HG03442 (cell line): ENCODE data around the gene CSMD2.
"Not testable (repeated sequence)": the region's sequence is repeated elsewhere in the genome, so short reads cannot be mapped to it uniquely, and the experiment has no call there.

Experiments
- ATAC-seq: cut with Tn5 transposase; IDR thresholded peaks from one replicate; pipeline ENCODE4 v1.9.1; 2021; ENCODE audit warnings: mild to moderate bottlenecking, moderate library complexity; ENCODE audit not compliant: unreplicated experiment

Gene CSMD2

DNA sequence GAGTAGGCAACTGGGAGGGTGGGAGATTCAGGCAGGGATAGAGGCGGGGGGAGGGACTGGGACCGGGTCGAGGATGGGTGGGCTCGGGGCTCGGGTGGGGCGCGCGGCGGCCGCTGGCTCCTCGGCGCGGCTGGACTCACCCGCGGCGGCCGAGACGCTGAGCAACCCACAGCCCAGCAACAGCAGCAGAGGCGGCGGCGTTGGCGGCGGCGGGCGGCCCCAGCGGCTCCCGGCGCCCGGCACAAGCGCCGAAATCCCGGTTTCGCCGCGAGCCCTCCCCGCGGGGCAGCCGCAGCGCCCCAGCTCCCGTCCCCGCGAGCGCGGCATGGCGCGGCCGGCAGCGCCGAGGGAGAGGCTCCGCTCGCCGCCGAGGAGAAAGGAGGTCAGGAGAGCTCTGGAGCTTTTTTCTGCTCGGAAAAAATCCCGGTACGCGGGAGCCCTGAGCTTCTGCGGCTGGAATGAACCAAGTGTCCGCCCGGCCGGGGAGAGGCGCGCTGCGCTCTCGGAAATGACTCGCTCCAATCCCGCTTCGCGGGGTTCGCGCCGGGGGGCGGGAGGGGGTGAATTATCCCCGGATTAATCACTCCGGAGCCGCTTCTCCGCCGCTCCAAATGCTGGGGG is at the start of gene CSMD2:
Gene CSMD2 (minus strand): TSS at position 460 of the 621 bp plus-strand sequence. CDS start 133 bp downstream, at position 327.
- ATAC-seq = no peak

DNA sequence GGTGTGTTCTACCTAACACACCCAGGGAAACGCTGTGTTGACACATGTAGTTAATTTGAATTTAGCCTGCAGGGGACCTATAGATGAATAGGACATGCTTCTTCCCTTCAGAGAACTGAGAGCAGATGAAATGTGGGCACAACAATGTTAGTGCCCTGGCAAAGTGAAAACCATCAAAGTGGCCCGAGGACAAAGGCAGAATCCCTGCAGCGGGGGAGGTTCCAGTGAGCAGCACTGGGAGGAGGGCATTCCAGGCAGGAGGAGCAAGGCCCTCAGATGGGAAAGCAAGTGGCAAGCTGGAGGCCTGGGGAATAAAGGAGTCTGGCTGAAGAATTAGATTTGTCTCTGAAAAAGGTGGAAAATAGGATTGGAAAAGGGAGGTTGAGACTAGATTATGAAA is 48.9 kb upstream of the CSMD2 start:
- no peak for ATAC-seq

DNA sequence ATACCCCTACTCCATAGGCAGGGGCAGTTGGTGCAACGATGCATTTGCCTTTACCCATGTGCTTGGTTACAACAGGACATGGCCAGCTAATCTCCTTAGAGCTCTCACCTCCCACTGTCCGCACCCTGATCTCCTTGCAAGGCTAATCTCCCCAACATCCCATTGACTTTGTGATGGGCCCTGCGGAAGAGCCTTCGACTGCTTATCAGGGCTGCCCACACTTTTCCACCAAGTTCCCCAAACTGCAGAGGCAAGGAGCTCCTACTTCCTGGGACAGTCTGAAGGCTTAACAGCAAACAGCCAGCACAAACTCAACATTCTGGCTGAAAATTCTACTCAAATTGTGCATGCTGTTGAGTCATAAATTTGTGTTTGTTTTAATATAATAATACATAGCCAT is 47.6 kb upstream of the CSMD2 start:
- ATAC-seq = no peak

DNA sequence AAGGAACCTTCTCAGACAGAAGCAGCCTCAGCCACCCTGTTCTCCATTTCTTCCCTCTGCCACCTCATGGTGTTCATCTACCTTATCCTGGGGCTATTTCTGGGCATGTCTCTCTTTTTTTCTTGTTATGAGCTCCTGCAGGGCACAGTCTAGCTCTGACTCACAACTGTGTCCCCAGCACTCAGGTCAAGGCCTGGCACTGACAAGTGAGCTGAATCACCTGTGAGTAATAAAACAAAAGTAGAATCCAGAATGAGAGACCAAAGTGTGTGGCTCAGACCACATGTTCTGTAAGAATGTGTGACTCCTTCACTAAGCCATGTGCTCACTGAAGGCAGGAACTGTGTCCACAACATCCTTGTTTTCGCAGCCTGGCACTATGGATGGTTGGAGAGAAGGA is 34.9 kb upstream of the CSMD2 start:
- ATAC-seq = no peak

DNA sequence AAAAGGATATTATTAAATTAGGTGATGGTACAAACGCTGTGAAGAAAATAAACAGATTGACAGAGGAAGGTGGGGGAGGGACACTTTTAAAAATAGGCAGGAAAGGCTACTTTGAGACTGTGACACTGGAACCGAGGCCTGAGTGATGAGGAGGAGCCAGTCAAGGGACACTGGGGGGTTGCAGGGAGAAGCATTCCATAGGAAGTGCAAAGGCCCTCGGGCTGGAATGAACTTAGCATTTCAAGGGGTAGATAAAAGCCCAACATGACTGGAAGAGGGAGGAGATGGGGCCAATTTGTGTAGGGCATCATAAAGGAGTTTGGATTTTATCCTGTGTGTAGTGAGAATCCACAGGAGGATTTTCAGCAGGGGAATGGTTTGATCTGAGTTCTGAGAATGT is 27.6 kb upstream of the CSMD2 start:
- no peak for ATAC-seq

DNA sequence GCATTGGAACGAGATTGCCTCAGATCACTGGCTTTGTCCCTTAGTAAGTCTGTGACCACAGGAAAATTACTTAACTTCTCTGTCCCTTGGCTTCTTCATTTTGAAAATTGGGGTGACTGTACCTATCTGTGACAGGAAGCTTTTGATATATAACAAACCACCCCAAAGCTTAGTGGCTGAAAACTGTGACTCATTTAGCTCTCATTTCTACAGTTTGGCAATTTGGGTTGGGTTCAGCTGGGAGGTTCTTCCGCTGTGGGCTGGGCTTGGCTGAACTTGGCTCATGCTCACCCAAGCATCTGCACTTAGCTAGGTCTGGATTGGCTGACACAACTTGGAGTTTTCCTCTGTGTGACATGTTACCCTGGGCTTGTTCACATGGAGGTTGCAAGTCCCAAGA is 25.7 kb upstream of the CSMD2 start:
- no peak for ATAC-seq

DNA sequence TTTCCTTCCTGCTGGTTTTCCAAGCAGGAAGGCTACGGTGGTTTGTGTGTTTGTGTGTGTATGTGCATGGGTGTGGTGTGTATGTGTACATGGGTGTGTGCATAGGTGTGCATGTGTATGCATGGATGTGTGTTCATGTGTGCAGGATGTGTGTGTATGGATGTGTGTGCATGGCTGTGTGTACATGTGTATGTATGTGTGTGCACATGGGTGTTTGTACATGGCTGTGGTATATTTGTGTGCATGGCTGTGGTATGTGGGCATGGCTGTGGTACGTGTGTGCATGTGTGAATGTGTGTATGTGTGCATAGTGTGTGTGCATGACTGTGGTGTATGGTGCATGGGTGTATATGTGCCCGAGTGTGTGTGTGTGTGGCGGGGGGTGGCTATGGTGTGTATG is 24.0 kb upstream of the CSMD2 start:
- no peak for ATAC-seq

DNA sequence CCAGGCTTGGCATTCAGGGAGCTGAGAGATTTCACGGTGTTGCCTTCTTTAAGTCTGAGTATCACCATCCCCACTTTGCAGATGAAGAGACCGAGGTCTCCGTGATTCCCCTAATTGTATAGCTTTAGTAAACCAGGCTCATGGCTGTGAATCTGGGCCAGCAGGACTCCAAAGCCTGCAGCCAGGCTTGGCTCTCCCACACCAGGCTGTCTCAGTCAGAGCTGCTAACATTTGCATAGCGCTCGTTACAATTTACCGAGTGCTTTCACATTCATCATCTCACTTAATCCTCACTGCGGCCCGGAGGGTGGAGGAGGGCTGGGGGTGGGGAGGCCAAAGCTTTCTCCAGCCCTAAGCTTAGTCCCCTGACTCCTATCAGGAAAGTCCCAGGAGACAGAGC is 23.4 kb upstream of the CSMD2 start:
- ATAC-seq = no peak

DNA sequence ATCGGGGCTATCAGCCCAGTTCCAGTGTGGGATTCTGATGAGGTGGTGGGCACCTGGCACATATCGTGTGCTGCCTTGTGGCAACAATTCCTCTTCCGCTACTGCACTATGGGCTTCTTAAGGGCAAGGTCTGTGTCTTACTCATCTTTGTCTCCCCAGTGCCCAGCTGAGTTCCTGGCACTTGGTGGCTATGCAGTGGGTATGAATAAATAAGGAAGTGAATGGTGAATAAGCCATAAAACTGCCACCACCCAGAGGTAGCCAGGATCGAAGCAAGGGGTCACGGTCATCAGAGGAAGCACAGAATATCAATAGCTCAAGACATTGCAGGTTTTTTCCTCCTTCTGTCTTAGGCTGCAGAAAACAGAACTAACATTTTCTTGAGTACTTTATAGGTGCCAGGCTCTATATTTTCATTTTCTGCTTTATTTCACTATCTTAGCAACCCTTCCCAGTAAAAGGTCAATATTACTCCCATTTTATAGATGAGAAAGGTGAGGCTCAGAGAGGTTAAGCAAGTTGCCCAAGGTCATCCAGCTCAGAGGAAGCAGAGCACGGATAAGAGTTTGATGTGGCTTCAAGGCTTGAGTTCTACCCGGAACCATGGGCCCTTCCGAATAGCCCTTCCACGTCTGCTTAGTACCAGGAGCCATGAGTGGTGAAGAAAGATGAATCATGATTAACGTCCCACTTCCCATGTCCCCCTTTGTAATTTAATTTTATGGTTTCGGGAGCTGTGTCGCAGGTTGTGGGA is 21.9 kb upstream of the CSMD2 start:
- no peak for ATAC-seq

DNA sequence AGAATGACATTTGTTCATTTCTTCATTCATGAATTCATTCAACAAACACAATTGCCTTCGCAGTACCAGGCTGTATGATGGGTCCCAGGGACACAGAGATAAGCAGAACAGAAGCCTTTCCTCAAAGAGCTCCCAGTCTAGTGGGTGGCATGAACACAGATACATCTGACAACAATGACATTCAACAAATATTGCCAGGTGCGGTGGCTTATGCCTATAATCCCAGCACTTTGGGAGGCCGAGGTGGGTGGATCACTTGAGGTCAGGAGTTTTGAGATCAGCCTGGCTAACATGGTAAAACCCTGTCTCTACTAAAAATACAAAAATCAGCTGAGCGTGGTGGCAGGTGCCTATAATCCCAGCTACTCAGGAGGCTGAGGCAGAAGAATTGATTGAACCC is 18.4 kb upstream of the CSMD2 start:
- not testable (repeated sequence) for ATAC-seq

DNA sequence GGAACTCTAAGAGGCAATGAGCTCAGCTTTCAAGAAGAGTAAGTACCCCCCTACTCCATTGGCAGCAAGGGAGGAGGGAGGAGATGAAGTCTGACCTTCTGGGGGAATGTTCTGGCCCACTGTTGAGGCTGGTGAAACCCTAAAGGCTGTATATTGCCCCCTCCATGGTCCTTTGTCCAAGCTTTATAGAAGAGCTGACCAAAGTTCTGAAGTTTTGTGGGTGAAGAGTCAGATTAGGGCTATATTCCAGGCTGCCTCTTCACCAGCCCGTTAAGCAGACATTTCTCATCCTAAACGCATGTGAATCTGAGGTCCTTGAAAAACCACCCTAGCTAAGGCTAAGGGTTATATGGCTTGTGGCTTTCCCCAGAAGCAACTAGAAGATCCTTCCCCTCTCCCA is 13.0 kb upstream of the CSMD2 start:
- ATAC-seq = no peak

DNA sequence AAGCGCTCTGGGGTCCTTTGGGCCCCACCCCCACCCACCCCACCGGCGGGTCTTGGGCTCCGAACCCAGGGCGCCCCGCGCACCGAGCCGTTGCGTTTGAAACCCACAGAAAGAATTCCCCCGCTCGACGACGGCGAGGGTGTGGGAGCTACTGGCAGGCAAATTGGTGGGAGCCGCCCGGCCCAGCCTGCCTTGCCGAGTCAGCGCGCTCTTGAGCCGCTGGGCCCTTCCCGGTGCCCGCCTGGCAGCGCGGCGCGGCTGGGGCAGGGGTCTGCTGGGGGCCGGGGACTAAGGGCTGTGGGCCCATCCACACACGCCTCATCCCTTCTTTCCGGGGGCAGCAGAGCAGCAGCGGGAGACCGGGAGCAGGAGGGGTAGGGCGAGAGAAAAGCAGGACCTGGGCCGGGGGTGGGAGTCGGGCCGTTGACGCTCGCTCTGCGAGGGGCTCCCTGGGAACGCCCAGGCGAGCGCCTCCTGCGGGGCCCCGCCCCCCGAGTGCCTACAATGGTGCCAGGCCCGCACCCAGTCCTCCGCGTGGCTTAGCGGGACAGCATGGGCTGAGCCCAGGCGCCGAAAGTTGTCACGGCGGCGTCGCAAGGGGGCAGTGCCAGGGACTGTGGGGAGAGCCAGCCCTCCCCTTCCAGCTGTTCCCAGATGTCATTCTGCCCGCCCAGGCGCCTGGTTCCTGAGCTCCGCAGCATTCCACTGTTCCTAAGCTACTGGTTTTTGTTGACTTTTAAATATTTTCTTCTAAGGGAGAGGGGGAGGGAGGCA is 12.0 kb upstream of the CSMD2 start, which contains the start of gene C1orf94:
Gene C1orf94 (plus strand): TSS at position 78 of the 774 bp plus-strand sequence. CDS start 883 bp downstream, outside the sequence.
- no peak for ATAC-seq

DNA sequence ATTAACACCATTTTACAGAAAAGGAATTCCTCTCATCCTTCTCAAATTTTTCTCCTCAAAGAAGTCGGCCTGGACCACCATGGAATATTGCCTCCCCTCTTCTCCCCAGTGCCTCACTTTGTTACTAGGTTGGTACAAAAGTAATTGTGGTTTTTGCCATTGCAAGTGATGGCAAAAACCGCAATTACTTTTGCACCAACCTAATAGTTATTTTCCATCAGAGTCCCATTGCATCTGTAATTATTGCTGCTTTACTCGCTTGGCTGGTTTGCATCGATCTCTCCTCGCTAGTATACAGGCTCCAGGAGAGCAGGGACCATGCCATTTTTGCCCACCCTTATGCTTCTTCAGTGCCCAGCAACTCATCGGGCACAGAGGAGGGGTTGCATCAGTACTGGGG is 10.7 kb upstream of the CSMD2 start:
- ATAC-seq = no peak

DNA sequence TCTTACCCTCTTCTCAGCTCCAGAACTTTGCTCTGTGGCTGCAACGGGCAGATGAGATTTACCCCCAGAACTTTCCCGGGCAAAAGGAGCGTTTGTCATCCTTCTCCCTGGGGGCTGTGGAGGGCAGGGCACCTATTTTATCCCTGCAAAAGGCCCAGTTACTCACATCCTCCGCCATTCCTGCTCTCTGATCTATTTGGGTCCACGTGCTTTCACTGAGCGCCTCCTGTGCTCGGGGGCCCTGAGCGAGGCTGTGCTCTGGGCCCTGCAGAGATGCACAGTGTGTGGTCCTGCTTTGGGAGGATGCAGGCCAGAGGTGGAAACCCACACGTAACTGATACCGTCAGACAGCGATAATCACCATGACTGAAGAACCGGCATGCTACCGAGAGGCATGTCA is 2.4 kb upstream of the CSMD2 start:
- ATAC-seq = no peak

DNA sequence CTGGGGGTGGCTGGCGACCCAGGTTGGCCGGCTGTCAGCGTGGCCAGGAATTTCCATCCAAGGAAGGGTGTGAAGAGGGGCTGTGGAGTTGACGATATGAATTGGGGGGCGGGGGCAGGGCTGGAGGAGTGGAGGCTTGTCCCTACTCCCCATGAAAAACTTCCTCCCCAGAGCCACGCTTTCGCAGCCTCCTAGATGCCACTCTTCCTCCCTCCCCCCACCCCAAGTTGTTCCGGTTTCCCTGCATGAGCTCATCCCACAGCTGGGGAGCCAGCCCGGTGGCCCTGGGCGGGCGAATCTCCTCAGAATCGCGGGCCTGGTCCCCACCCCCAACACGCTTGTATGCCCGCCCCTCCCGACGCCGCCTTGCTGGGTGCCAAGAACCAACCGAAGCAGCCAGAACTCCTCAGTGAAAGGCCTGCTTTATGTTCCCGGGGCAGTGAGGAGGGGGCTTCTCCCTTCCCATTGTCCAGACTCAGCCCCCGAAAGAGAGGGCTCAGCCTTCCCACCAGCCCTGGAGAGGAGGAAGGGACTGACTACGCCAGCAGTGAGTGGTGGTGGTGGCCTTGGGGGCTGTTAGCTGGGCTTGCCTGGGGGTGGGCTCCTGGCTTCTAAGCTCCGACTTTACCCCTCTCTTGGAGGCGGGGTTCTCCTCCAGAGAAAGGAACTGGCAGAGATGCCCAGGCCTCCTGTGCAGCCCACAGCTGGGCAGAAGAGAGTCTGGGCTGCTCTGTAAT is 1.8 kb upstream of the CSMD2 start:
- ATAC-seq = no peak

DNA sequence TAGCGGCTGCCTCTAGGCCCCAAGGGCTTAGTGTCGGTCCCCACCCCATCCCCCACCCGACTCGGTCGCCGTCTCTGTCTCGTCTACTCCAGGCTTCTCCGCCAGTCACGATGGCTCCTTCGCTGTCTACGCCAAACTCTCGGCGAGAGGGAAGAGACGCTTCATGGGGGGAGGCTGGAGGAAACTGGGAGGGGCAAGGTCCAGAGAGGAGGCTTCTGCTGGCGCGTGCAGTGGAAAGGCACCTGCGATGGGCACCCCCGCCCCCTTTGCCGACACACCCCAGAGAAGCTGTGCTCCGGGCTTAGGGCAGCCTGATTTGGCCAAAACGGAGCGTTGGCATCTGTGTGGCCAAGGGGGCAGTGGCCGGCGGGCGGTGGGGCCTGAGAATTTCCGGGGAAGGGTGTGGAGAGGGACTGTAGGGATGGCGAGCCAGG is 1.2 kb upstream of the CSMD2 start:
- no peak for ATAC-seq

DNA sequence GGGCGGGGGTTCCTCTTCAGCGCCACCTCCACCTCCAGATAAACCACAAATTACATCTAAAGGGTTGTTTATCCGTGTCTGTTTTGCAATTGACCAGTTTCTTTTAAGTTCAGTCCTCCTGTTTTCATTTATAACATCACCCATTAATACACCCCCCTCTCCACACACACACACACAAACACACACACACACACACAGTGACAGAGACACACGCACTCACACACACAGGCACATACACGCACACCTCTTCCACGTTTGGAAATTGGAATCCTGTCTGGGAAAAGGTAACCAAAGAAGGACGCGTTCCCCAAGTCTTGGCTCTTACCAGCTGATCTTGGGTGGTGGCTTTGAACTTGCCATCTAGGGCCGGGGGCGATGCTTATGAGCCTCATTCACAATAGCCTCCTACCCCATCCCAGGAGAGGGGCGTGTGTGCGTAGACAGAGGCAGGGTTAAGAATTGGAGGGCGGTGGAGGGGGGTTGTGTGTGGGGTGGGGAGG is 442 bp upstream of the CSMD2 start:
- ATAC-seq = no peak

DNA sequence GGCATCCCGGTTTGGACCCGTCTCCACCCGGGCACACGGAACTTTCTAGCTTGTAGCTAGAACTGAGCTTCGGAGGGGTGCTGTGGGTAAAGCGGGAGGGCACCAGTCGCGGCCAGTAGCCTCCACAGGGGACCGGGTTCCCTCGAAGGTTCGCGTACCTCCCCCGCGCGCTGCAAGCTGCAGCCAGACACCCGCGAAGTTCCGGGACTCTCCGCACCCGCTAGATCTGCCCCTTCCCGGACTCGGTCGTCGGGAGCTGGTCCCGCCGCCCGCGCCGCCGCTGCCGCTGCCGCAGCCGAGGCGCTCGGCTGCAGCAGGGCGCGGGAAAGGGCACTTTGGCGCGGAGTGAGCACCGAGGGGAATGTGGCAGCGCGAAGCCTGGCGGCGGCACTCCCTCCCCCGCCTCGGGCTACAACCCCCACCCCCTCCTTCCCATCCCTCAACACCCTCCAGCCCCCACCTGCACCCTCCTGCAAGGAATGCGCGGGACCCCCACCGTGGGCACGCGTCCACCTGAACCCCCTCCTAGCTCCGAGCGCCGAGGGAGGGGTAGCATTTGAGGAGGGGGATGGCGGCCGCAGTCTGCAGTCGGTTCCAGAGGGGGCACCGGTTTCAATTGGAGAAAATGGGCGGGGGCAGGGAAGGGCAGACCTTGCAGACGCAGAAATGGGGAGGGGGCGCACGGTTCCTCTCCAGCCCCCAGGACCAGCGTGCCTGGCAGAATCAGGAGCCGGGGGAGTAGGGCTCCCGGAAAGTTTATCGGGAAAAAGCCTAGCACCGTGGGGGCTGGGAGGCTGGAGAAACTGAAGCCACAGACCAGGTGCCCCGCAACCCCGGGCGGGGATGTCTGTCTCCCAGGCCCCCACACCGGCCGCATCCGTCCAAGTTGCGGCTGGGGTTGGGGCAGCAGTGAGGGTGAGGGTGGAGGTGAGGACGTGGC is 968 bp downstream of the CSMD2 start:
- ATAC-seq = no peak

DNA sequence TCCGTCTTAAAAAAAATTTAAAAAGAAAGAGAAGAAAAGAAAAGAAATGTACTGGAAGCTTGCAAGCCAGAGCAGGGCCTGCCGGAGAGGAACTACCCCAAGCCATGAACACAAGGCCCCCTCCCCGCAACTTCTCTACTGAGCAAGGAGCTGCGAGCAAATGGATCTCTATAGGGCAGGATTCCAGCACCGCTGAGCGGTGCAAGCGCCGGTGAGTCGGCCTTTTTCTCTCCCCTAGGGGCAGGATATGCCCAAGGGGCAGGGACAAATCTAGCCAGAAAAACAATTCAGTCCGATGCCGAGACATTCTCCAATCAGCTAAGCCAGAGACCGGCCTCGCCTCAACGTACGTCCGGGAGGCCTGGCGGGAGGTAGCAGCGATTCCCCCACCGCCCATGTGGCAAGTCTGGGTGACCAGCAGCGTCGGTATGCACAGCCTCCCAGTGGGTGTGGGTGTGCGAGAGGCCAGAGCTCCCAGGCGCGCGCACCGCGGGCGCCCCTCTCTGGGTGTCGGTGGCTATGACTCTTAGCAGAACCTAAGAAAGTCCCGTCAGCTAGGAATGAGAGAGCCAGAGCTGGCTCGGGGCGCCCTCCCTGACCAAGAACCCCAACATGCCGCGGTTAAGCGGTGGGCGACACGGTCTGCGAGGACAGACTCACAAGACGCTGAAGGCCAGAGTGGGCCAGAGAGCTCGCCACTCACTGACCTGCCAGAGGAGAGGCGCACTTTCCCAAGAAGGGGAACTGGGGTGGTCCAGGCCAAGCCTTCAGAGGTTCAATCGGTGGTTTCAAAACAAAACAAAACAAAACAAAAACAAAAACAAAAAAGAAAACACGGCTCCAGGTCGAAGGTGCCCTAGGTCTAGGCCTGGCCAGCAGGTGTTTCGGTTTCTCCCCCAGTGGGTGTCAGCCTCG is 1.9 kb downstream of the CSMD2 start:
- peak; percentile 69 for ATAC-seq
